ENCODE data around the gene MMP21. TPM values are rescaled to one million over a fixed set of nuclear protein-coding genes. Genes with fewer than 3 reads are reported as not detected.

Gene MMP21
- total RNA-seq, 4 donors from 2014 or later, result 0.22 to 0.59 (median 0.30) TPM; not detected in 1

DNA sequence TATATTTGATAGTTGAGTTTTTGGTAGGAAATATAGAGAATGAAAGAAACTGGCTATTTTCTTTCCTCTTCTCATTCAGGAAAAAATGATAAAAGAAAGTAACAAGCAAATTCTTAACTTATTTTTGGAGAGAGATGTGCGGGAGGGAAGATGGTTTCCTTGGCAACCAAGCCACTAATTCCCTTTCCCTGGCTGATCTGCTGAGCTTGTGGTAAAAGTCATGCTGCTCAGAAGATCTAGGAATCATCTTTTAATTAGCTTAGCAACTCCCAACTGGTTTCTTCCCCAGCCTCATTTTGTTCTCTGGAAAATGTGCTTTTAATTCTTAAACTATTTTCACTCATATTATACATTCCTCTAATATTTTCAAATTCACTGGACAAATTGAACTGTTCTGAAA is 35.6 kb upstream of the MMP21 start:
- Histone ChIP-seq H3K27me3 (no peaks in the 10 kb centered on the region), H3K27ac (no peak overlapping the region), H3K9me3 (no peaks in the 10 kb centered on the region), H3K4me1 (no peaks in the 10 kb centered on the region), H3K4me3 (no peak overlapping the region), H3K36me3 (peaks cover 0 to 100% (median 4%) of the 10 kb centered on the region in 3 donors)
- 62 to 63% methylated on average over 1 of the region's 1 CpG for WGBS, 2 donors
- no peak for DNase-seq (ENCODE audit: low spot score in 2 of 2)
- TF ChIP-seq POLR2A (IDR thresholded peaks at IDR 0.05) (no peak), EP300 (IDR thresholded peaks at IDR 0.05) (no peak)
- TF ChIP-seq, protein P1, sequence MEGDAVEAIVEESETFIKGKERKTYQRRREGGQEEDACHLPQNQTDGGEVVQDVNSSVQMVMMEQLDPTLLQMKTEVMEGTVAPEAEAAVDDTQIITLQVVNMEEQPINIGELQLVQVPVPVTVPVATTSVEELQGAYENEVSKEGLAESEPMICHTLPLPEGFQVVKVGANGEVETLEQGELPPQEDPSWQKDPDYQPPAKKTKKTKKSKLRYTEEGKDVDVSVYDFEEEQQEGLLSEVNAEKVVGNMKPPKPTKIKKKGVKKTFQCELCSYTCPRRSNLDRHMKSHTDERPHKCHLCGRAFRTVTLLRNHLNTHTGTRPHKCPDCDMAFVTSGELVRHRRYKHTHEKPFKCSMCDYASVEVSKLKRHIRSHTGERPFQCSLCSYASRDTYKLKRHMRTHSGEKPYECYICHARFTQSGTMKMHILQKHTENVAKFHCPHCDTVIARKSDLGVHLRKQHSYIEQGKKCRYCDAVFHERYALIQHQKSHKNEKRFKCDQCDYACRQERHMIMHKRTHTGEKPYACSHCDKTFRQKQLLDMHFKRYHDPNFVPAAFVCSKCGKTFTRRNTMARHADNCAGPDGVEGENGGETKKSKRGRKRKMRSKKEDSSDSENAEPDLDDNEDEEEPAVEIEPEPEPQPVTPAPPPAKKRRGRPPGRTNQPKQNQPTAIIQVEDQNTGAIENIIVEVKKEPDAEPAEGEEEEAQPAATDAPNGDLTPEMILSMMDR (IDR thresholded peaks at IDR 0.05), result no peak

DNA sequence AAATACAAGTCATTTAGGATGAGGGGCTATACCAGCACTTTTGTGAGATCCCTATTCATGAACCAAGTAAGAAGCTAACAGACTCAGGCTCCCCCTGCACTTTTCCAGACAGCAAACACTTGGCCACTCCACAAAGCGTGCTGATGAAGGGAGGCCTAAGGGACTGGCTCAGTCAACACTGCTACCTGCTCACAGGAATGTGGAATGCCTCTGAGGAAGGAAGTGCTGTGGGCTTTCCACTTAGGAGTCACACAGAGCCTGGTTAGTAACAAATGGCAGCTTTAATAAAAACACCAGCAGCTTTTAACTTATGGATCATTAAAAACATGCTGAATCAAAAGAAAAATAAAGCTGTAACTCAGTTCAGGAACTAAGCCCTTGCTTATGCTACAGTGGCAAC is 32.4 kb upstream of the MMP21 start:
- 77 to 90% methylated on average over 1 of the region's 1 CpG for WGBS, 2 donors
- Histone ChIP-seq H3K27me3 (no peaks in the 10 kb centered on the region), H3K4me1 (no peaks in the 10 kb centered on the region), H3K27ac (no peak overlapping the region), H3K9me3 (no peaks in the 10 kb centered on the region), H3K36me3 (peaks cover 0 to 98% (median 10%) of the 10 kb centered on the region in 3 donors), H3K4me3 (no peak overlapping the region)
- no peak for DNase-seq (ENCODE audit: low spot score in 2 of 2)
- TF ChIP-seq, protein P1 (IDR thresholded peaks at IDR 0.05), result no peak
- TF ChIP-seq EP300 (IDR thresholded peaks at IDR 0.05) (no peak), POLR2A (IDR thresholded peaks at IDR 0.05) (no peak)

GRCh38 chr10:125802739-125803138 is 27.1 kb upstream of the MMP21 start:
- no peak for DNase-seq (ENCODE audit: low spot score in 2 of 2)
- no peak overlapping the region for H3K27ac ChIP-seq
- H3K9me3 ChIP-seq, result no peaks in the 10 kb centered on the region
- 90 to 94% methylated on average over 7 of the region's 7 CpGs for WGBS, 2 donors
- H3K36me3 ChIP-seq, result peaks cover 0 to 96% (median 10%) of the 10 kb centered on the region in 3 donors
- TF ChIP-seq EP300 (IDR thresholded peaks at IDR 0.05), result no peak
- no peak for TF ChIP-seq POLR2A (IDR thresholded peaks at IDR 0.05)
- TF ChIP-seq, protein P1 (IDR thresholded peaks at IDR 0.05), result no peak
- H3K4me1 ChIP-seq, result no peaks in the 10 kb centered on the region
- H3K27me3 ChIP-seq, result no peaks in the 10 kb centered on the region
- no peak overlapping the region for H3K4me3 ChIP-seq

GRCh38 chr10:125802131-125802530 is 26.5 kb upstream of the MMP21 start:
- H3K9me3 ChIP-seq, result no peaks in the 10 kb centered on the region
- no peak overlapping the region for H3K27ac ChIP-seq
- H3K27me3 ChIP-seq, result no peaks in the 10 kb centered on the region
- no peak for DNase-seq (ENCODE audit: low spot score in 2 of 2)
- no peaks in the 10 kb centered on the region for H3K4me1 ChIP-seq
- 65 to 78% methylated on average over 5 of the region's 5 CpGs for WGBS, 2 donors
- peaks cover 0 to 96% (median 10%) of the 10 kb centered on the region in 3 donors for H3K36me3 ChIP-seq
- TF ChIP-seq, protein P1 (IDR thresholded peaks at IDR 0.05), result no peak
- no peak for TF ChIP-seq EP300 (IDR thresholded peaks at IDR 0.05)
- no peak for TF ChIP-seq POLR2A (IDR thresholded peaks at IDR 0.05)
- H3K4me3 ChIP-seq, result no peak overlapping the region

- Histone ChIP-seq H3K36me3 (peaks cover 0 to 96% (median 10%) of the 10 kb centered on the region in 3 donors), H3K4me3 (no peak overlapping the region), H3K27ac (no peak overlapping the region), H3K9me3 (no peaks in the 10 kb centered on the region), H3K27me3 (no peaks in the 10 kb centered on the region), H3K4me1 (no peaks in the 10 kb centered on the region)
- WGBS, 2 donors, result 85 to 89% methylated on average over 1 of the region's 1 CpG
- no peak for DNase-seq (ENCODE audit: low spot score in 2 of 2)
- TF ChIP-seq, protein P1 (IDR thresholded peaks at IDR 0.05), result no peak
- TF ChIP-seq EP300 (IDR thresholded peaks at IDR 0.05), result no peak
- no peak for TF ChIP-seq POLR2A (IDR thresholded peaks at IDR 0.05)
These were observed 26.0 kb upstream of the MMP21 start for GRCh38 chr10:125801574-125801973.

Measured in tibial nerve (tissue), 4 donors.